Liver (tissue), 9 donors: ENCODE data around the gene ABHD17C. TPM values are rescaled to one million over a fixed set of nuclear protein-coding genes. Genes with fewer than 3 reads are reported as not detected.

ENCODE experiments used
- DNase-seq: peaks from one replicate; pipeline ENCODE4 v3.0.0-alpha.2; 2017; ENCODE audit warnings: low spot score
- H3K27ac ChIP-seq, 2 donors: one replicate each; pipeline ENCODE4 v1.7.0; 2013; ENCODE audit warnings: inconsistent platforms in 2 of 2, low read length in 2 of 2, control low read depth in 1 of 2, low read depth in 1 of 2, mild to moderate bottlenecking in 1 of 2
- H3K27me3 ChIP-seq, 4 donors: one replicate each; pipeline versions ENCODE4 v1.6.1 to v1.7.0; 2013; ENCODE audit warnings: low read length in 3 of 4, inconsistent platforms in 1 of 4, mild to moderate bottlenecking in 1 of 4, moderate library complexity in 1 of 4; ENCODE audit not compliant: control insufficient read depth in 4 of 4, insufficient read depth in 4 of 4
- H3K36me3 ChIP-seq, 4 donors: one replicate each; pipeline versions ENCODE4 v1.6.1 to v1.7.0; 2013; ENCODE audit warnings: low read length in 3 of 4, mild to moderate bottlenecking in 3 of 4, low read depth in 1 of 4, moderate library complexity in 1 of 4; ENCODE audit not compliant: control insufficient read depth in 4 of 4, insufficient read depth in 3 of 4
- H3K4me1 ChIP-seq, 4 donors: one replicate each; pipeline versions ENCODE4 v1.6.1 to v1.7.0; 2013; ENCODE audit warnings: low read length in 3 of 4, mild to moderate bottlenecking in 3 of 4, moderate library complexity in 1 of 4; ENCODE audit not compliant: control insufficient read depth in 4 of 4, insufficient read depth in 4 of 4
- H3K4me3 ChIP-seq, 3 donors: one replicate each; pipeline versions ENCODE4 v1.6.1 to v1.7.0; 2013; ENCODE audit warnings: low read length in 3 of 3, control low read depth in 1 of 3, low read depth in 1 of 3, mild to moderate bottlenecking in 1 of 3
- H3K9ac ChIP-seq, 2 donors: one replicate each; pipeline ENCODE4 v1.7.0; 2013; ENCODE audit warnings: low read length in 2 of 2, mild to moderate bottlenecking in 2 of 2, moderate library complexity in 2 of 2, control low read depth in 1 of 2, low read depth in 1 of 2
- H3K9me3 ChIP-seq, 4 donors: one replicate each; pipeline versions ENCODE4 v1.6.1 to v1.7.0; 2013; ENCODE audit warnings: low read length in 3 of 4; ENCODE audit not compliant: control insufficient read depth in 4 of 4
- ATF3 ChIP-seq: IDR thresholded peaks from 2 replicates; pipeline ENCODE4 v1.6.1; 2016; ENCODE audit warnings: antibody characterized with exemption
- CTCF ChIP-seq: fragments of 150-350 bp; IDR thresholded peaks from 2 replicates; pipeline ENCODE4 v1.5.1; 2017; ENCODE audit warnings: improper control_type of control experiment, low read depth, low read length; ENCODE audit not compliant: missing input control
- EGR1 ChIP-seq, 2 donors: IDR thresholded peaks; 2 replicates each; pipeline ENCODE4 v1.6.1; 2016 to 2018; ENCODE audit warnings: antibody characterized with exemption in 2 of 2, low read depth in 2 of 2
- FOXA1 ChIP-seq: IDR thresholded peaks from 2 replicates; pipeline ENCODE4 v1.6.1; 2016; ENCODE audit warnings: antibody characterized with exemption
- FOXA2 ChIP-seq: IDR thresholded peaks from 2 replicates; pipeline ENCODE4 v1.6.1; 2016; ENCODE audit warnings: antibody characterized with exemption
- GABPA ChIP-seq, 2 donors: IDR thresholded peaks in 1 of 2; conservative IDR thresholded peaks in 1 of 2; 2 replicates each; pipeline ENCODE4 v1.6.1; 2016; ENCODE audit warnings: antibody characterized with exemption in 2 of 2, mild to moderate bottlenecking in 1 of 2, moderate library complexity in 1 of 2
- JUND ChIP-seq, 2 donors: IDR thresholded peaks; 2 replicates each; pipeline ENCODE4 v1.6.1; 2016; ENCODE audit warnings: antibody characterized with exemption in 2 of 2
- MAX ChIP-seq: IDR thresholded peaks from 2 replicates; pipeline ENCODE4 v1.6.1; 2016; ENCODE audit warnings: antibody characterized with exemption
- NR2F2 ChIP-seq: IDR thresholded peaks from 2 replicates; pipeline ENCODE4 v1.6.1; 2016; ENCODE audit warnings: antibody characterized with exemption
- RAD21 ChIP-seq, 2 donors: IDR thresholded peaks; 2 replicates each; pipeline ENCODE4 v1.6.1; 2016; ENCODE audit warnings: antibody characterized with exemption in 2 of 2, mild to moderate bottlenecking in 2 of 2
- REST ChIP-seq: IDR thresholded peaks from 2 replicates; pipeline ENCODE4 v1.6.1; 2016; ENCODE audit warnings: antibody characterized with exemption, mild to moderate bottlenecking
- RXRA ChIP-seq, 2 donors: IDR thresholded peaks; 2 replicates each; pipeline ENCODE4 v1.6.1; 2017 to 2018; ENCODE audit warnings: antibody characterized with exemption in 2 of 2, mild to moderate bottlenecking in 1 of 2
- SP1 ChIP-seq: IDR thresholded peaks from 2 replicates; pipeline ENCODE4 v1.6.1; 2018; ENCODE audit warnings: antibody characterized with exemption, mild to moderate bottlenecking
- ZBTB33 ChIP-seq: IDR thresholded peaks from 2 replicates; pipeline ENCODE4 v1.6.1; 2016; ENCODE audit warnings: antibody characterized with exemption
- WGBS: extraction: QIAGEN DNeasy Blood & Tissue Kit; methylation state at CpG from one replicate; pipeline ENCODE4 v1.1.7; 2013; 5-methylcytosine and 5-hydroxymethylcytosine counted together
- polyA plus RNA-seq, 2 donors: library from polyadenylated mRNA; stranded (reverse) in 1 of 2; unstranded in 1 of 2; fragments of 200-250 nt in 1 of 2; fragments of >200 nt in 1 of 2; fragmentation: Nextera tagmentation in 1 of 2; extraction: Ambion mirVana in 1 of 2; gene quantifications; one replicate each; pipeline versions ENCODE4 v1.2.1 to v1.2.3, GENCODE V29; 2013 to 2015
- total RNA-seq, 2 donors: library from RNA; depleted of rRNA; stranded (reverse); fragments of >200 nt; gene quantifications; one replicate each; pipeline ENCODE4 v1.2.3, GENCODE V29; 2014
- donor health status: healthy.
- donor health status: healthy.
- donor health status: healthy.
- donor health status: healthy.
- donor health status: healthy.

The ABHD17C gene
- total and polyA plus RNA-seq, 4 donors = 0.79 to 3.0 (median 2.0) TPM

- no peak for DNase-seq
- Histone ChIP-seq H3K9me3 (no peaks in the 10 kb centered on the region), H3K27ac (no peak overlapping the region), H3K36me3 (no peaks in the 10 kb centered on the region), H3K4me3 (no peak overlapping the region), H3K9ac (no peak overlapping the region), H3K27me3 (peaks cover 0 to 6% (median 3%) of the 10 kb centered on the region in 4 donors), H3K4me1 (peaks cover 5 to 21% (median 17%) of the 10 kb centered on the region in 4 donors)
- 60% methylated on average over 8 of the region's 8 CpGs for WGBS
- TF ChIP-seq EGR1 (IDR thresholded peaks at IDR 0.05; ENCODE audit: low read depth in 2 of 2) (no peak), RXRA (IDR thresholded peaks at IDR 0.05) (no peak), ZBTB33 (no peak), NR2F2 (no peak), FOXA1 (no peak), REST (no peak), GABPA (IDR thresholded peaks at IDR 0.05 in 1 of 2, conservative IDR thresholded peaks at IDR 0.05 in 1 of 2) (no peak), ATF3 (no peak), RAD21 (IDR thresholded peaks at IDR 0.05) (no peak), MAX (no peak), CTCF (no peak), SP1 (no peak), JUND (IDR thresholded peaks at IDR 0.05) (no peak), FOXA2 (no peak)
Observed at GRCh38 chr15:80777137-80777536, 82.0 kb downstream of the ABHD17C start.
